H1 (cell line): ENCODE measurements around the gene MAP2K2.

Experiments used
- EZH2 ChIP-seq: fragments of 200-600 bp; sonication (generic); IDR thresholded peaks from 2 replicates; pipeline ENCODE4 v1.7.1; 2012; ENCODE audit warnings: low read depth, mild to moderate bottlenecking, moderate library complexity, low read length, inconsistent platforms; ENCODE audit not compliant: severe bottlenecking
- FOSL1 ChIP-seq: IDR thresholded peaks from 2 replicates; pipeline ENCODE4 v1.6.1; 2011; ENCODE audit warnings: mild to moderate bottlenecking, low read depth, low read length, moderate library complexity; ENCODE audit not compliant: insufficient read depth
- POLR2AphosphoS5 ChIP-seq: IDR thresholded peaks from 2 replicates; pipeline ENCODE4 v1.6.1; 2011; ENCODE audit warnings: low read depth, low read length
- RXRA ChIP-seq: IDR thresholded peaks from 2 replicates; pipeline ENCODE4 v1.6.1; 2011; ENCODE audit warnings: low read depth, mild to moderate bottlenecking, low read length, moderate library complexity; ENCODE audit not compliant: insufficient read depth
- TEAD4 ChIP-seq: IDR thresholded peaks from 2 replicates; pipeline ENCODE4 v1.6.1; 2012; ENCODE audit warnings: low read depth, low read length, inconsistent platforms, mixed read lengths
- ZNF274 ChIP-seq: IDR thresholded peaks from 2 replicates; pipeline ENCODE4 v1.7.0; 2012; ENCODE audit warnings: low read length, borderline replicate concordance; ENCODE audit errors: extremely low read depth
- TF ChIP-seq, protein P1 (sequence below), 3 experiments: IDR thresholded peaks; 1 replicate in 2 of 3; 2 replicates in 1 of 3; pipeline versions ENCODE4 v1.5.1 to v1.6.1; 2011; ENCODE audit warnings: low read length in 3 of 3, mild to moderate bottlenecking in 3 of 3, inconsistent platforms in 2 of 3, low read depth in 1 of 3, moderate library complexity in 1 of 3; ENCODE audit not compliant: insufficient read depth in 1 of 3; ENCODE audit errors: control extremely low read depth in 1 of 3

DNA sequence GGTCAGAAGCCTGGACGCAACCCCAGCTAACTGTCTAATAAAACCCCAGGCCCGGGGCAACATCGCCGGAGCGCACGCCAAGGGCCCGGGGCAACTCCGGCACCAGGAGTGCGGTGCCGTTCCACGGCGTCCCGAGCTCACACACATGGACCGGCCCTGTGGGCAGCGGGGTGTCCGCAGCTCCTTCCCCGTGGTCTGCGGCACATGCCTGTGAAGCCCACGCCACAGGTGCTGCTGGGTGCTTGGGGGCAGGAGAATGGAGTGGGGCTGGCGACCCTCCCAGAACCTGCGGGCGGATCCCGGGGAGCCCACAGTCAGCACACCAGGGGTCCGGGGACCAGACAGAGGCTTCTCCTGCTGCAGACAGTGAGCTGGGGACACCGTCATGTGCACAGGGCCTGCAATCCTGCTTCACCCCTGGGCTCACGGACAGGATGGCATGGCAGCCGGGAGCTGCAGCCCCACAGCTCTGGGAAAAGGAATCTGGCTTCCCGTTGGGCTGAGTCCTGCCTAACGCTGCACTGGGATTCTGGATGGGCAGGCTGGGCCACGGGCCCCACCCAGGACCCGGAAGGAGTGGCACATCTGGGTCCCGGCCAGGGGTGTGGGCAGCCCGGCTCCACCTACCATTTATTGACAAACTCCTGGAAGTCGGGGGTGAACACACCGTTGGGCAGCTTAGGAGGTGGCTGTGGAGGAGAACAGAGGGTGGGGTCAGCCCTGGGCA is 29.0 kb downstream of the MAP2K2 start:
- TF ChIP-seq TEAD4: no peak
- TF ChIP-seq RXRA: no peak
- TF ChIP-seq ZNF274: no peak
- TF ChIP-seq, protein P1, sequence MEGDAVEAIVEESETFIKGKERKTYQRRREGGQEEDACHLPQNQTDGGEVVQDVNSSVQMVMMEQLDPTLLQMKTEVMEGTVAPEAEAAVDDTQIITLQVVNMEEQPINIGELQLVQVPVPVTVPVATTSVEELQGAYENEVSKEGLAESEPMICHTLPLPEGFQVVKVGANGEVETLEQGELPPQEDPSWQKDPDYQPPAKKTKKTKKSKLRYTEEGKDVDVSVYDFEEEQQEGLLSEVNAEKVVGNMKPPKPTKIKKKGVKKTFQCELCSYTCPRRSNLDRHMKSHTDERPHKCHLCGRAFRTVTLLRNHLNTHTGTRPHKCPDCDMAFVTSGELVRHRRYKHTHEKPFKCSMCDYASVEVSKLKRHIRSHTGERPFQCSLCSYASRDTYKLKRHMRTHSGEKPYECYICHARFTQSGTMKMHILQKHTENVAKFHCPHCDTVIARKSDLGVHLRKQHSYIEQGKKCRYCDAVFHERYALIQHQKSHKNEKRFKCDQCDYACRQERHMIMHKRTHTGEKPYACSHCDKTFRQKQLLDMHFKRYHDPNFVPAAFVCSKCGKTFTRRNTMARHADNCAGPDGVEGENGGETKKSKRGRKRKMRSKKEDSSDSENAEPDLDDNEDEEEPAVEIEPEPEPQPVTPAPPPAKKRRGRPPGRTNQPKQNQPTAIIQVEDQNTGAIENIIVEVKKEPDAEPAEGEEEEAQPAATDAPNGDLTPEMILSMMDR (IDR thresholded peaks at IDR 0.05; ENCODE audit: control extremely low read depth in 1 of 3, insufficient read depth in 1 of 3, low read depth in 1 of 3, low read length in 3 of 3): no peak
- TF ChIP-seq FOSL1: no peak
- TF ChIP-seq POLR2AphosphoS5: no peak
- no peak for TF ChIP-seq EZH2
